Fibroblast of upper back skin (primary cell): Measurements from ENCODE around the gene SLC9A1.
"Not testable (repeated sequence)": the region's sequence is repeated elsewhere in the genome, so short reads cannot be mapped to it uniquely, and the experiment has no call there.

ENCODE experiments used
- DNase-seq: peaks from one replicate; pipeline ENCODE4 v3.0.0-alpha.2; 2013

SLC9A1 gene

GRCh38 chr1:27154991-27155781 lies at the start of gene SLC9A1:
TSS of gene SLC9A1 (minus strand) at chr1:27155125. CDS start at chr1:27154334, 791 bp downstream.
- peak; percentile 88 for DNase-seq

GRCh38 chr1:27203946-27204345 lies 49.0 kb upstream of the SLC9A1 start:
- DNase-seq, result peak; percentile 53

GRCh38 chr1:27201295-27201694 lies 46.4 kb upstream of the SLC9A1 start:
- no peak for DNase-seq

GRCh38 chr1:27193194-27193593 lies 38.3 kb upstream of the SLC9A1 start:
- DNase-seq, result no peak

DNA sequence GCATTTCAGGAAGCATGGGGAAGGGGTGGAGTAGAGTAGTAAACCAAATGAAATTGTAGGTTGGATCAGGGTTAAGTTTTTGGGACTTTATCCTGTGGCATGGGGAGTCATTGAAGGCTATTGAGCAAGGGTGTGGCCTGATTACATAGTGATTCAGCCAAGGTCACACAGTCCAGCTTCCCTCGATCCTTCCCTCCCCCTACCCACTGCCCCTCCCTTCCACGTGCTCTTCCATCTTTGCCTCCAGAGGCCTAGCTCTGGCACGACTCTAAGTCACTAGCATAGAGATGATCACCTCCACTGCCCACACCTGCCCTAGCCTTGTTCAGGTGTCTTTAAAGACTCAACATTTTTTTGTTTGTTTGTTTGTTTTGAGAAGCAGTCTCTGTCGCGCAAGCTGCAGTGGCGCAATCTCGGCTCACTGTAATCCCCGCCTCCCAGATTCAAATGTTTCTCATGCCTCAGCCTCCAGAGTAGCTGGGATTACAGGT lies 37.2 kb upstream of the SLC9A1 start:
- no peak for DNase-seq

GRCh38 chr1:27184665-27185064 lies 29.7 kb upstream of the SLC9A1 start:
- DNase-seq, result not testable (repeated sequence)

DNA sequence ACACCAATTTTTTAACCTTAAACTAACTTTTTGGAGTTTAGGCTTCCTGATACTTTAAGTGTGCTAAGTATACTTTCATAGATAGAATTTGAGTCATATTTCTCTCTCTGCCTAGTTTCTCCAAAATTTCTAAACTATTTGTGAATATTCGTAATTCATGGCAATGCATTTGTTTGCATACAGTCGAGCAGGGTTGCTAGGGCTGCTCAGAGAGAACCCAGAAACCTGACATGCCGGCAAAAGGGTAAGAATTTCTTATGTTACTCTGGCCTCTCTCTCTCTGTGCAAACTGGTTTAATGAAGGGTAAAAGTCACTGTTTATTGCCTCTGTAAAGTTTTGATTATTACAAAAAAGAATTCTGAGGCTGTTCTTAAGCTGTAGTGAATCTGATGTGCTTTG lies 25.1 kb upstream of the SLC9A1 start:
- no peak for DNase-seq

DNA sequence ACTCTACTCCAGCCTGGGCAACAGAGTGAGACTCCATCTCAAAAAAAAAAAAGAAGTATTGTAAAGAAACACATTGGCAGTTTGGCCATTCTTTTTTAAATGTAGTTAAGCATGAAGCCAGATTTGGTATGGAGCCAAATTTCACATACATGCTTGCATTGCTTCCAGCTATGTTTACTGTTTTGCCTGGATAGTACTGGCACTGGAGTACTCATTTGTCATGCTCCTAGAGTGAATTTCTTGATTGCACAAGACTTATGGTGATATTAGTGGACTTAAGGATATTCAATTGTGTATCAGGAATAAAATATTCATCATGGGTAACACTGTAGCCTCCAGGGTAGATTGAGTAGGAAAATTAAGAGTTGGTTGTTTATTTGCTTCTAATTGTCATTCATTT lies 24.5 kb upstream of the SLC9A1 start:
- no peak for DNase-seq

DNA sequence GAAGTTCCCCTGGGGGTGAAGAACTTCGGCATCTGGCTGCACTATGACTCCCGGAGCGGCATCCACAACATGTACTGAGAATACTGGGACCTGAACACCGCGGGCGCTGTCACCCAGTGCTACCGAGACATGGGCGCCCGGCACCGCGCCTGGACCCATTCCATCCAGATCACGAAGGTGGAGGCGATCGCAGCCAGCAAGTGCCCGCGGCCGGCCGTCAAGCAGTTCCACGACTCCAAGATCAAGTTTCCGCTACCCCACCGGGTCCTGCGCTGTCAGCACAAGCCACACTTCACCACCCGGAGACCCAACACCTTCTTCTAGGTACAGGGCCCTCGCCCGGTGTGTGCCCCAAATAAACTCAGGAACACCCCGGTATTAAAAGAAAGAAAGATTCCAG lies 22.0 kb upstream of the SLC9A1 start:
- no peak for DNase-seq

DNA sequence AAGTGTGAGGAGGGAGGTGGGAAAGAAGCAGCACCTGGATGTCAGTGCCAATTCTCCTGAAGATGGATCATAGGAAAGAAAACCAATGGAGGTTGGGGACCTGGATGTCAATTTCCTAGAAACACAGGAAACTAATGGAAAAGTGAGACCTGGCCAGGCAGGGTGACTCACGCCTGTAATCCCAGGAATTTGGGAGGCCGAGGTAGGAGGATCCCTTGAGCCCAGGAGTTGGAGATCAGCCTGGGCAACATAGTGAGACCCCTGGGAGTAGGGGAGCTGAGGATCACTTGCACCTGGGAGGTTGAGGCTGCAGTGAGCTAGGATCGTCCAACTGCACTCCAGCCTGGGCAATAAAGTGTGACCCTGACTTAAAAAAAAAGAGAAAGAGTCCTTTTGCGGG lies 21.4 kb upstream of the SLC9A1 start:
- DNase-seq, result no peak

DNA sequence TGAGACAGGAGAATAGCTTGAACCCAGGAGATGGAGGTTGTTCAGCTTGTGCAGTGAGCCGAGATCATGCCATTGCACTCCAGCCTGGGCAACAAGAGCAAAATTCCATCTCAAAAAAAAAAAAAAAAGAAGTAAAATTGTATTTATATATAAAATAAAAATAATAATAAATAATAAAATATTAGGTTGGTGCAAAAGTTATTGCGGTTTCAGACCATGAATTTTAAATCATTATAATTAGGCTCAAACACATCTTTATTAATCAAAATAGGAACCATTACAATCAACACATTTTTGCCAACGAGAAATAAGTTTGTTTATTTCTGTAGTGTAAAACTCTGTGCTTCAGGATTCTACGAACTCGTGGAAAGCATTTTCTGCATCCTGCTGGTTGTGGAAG lies 18.1 kb upstream of the SLC9A1 start:
- not testable (repeated sequence) for DNase-seq

- DNase-seq, result no peak
Observed at GRCh38 chr1:27166929-27167328, 12.0 kb upstream of the SLC9A1 start.

DNA sequence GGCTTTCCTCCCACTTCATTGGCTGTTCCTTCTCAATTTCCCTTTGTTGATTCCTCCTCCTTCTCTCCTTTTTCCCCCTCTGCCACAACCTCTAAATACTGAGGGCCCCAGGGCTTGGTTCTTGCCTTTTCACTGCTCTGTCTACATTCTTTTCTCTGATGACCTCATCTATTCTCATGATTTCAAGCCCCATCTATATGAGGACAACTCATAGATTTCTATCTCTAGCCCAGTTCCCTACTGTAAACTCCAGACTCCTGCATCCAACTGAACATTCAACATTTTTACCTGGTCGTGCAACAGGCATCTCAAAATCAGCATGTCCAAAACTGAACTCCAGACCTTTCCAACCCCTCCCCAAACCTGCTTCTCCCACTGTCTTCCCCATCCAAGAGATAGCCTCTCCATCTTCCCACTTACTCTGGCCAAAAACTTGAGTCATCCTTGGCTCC lies 11.5 kb upstream of the SLC9A1 start:
- DNase-seq, result no peak

GRCh38 chr1:27163093-27163492 lies 8.2 kb upstream of the SLC9A1 start:
- DNase-seq, result no peak

DNA sequence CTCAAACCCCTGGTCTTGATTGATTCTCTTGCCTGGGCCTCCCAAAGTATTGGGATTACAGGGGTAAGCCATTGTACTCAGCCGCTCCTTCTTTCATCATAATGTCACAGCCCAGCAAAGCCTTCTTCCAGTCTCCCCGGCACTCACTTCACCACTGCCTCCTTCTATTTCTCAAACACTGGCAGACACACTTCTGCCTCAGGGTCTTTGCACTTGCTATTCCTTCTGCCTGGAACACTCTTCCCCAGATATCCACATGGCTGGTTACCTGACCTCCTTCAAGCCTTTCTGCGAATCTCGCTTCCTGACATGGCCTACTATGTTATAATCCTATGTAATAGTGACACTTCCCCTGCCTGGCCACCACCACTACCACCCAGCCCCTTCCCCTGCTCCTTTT lies 7.2 kb upstream of the SLC9A1 start:
- no peak for DNase-seq

GRCh38 chr1:27161594-27161993 lies 6.7 kb upstream of the SLC9A1 start:
- no peak for DNase-seq

- DNase-seq, result no peak
Observed at GRCh38 chr1:27157194-27157593, 2.3 kb upstream of the SLC9A1 start.

GRCh38 chr1:27154469-27154990 lies 395 bp downstream of the SLC9A1 start:
- no peak for DNase-seq

DNA sequence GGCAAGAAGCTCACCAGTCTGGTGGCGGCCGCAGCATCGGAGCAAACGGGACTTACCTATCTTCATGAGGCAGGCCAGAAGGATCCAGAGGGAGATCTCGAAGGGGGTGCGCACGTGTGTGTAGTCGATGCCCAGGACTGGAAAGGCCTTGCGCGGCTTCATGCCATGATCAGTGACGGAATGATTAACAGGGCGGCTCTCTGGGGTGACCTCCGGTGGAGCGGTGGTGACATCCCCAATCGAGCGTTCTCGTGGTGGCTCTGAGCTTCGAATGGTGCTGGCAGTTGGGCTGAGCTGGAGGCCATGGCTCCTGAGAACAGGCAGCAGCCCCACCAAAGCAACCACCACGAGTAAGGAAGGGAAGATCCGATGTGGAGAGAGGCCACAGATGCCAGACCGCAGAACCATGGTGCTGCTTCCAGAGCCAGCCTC lies 982 bp downstream of the SLC9A1 start:
- no peak for DNase-seq

DNA sequence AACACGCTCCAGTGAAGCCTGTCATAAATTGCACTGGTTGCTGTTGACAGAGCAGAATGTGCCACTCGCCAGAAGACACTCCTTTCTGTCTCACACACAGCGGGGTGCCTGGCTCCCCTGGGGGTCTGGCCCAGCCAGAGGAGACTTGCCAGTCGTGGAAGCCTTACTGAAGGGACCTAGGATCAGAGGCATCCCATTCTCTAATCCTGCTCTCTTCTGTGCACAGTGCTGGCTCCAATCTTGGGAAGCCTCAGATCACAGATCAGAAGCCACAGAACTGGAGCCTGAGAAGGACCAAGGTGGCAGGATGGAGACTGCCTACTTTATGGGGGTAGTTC lies 1.4 kb downstream of the SLC9A1 start:
- peak; percentile 47 for DNase-seq

- no peak for DNase-seq
Observed at GRCh38 chr1:27152829-27153548, 1.9 kb downstream of the SLC9A1 start.

GRCh38 chr1:27152004-27152828 lies 2.7 kb downstream of the SLC9A1 start:
- no peak for DNase-seq

- no peak for DNase-seq
Observed at GRCh38 chr1:27150641-27151040, 4.3 kb downstream of the SLC9A1 start.
